AG04449 (cell line): ENCODE data around the gene CAMTA1.

ENCODE experiments used
- CTCF ChIA-PET: fragments of 350-600 bp; formaldehyde crosslinking; extraction: SDS; loops from one replicate; lab custom pipeline; 2021; ENCODE audit warnings: antibody characterized with exemption; lab: Yijun Ruan, JAX
- POLR2A ChIA-PET: fragments of 400-600, 350-600 bp; formaldehyde crosslinking; extraction: SDS; loops from one replicate; lab custom pipeline; 2020; ENCODE audit warnings: antibody characterized with exemption, inconsistent platforms; lab: Yijun Ruan, JAX
- DNase-seq: peaks from one replicate; pipeline ENCODE4 v3.0.0-alpha.2; 2010; ENCODE audit warnings: low read depth, low spot score
- H3K4me3 ChIP-seq: 2 replicates; pipeline ENCODE4 v1.5.1; 2011; ENCODE audit warnings: low read depth, mild to moderate bottlenecking, control low read depth, low read length
- CTCF ChIP-seq: IDR thresholded peaks from one replicate; pipeline ENCODE4 v1.5.1; 2011; ENCODE audit warnings: mild to moderate bottlenecking, moderate library complexity, low read length, control low read depth, inconsistent platforms; ENCODE audit not compliant: insufficient read depth; ENCODE audit errors: missing control alignments

Gene CAMTA1

GRCh38 chr1:7089497-7089896 is 304.2 kb downstream of the CAMTA1 start:
- ChIA-PET POLR2A (no interaction called here), CTCF (interaction anchor here (5.5 kb wide), 1 partner anchor 19 kb away, joined by 31 read pairs; no protein-coding TSS in a partner anchor)
- no peak for TF ChIP-seq CTCF
- H3K4me3 ChIP-seq: no peak overlapping the region
- DNase-seq: no peak

- no peak overlapping the region for H3K4me3 ChIP-seq
- ChIA-PET CTCF (no interaction called here), POLR2A (no interaction called here)
- no peak for DNase-seq
- TF ChIP-seq CTCF: no peak
Measured at GRCh38 chr1:7093297-7093696, 308.0 kb downstream of the CAMTA1 start.

GRCh38 chr1:7094086-7094485 is 308.8 kb downstream of the CAMTA1 start:
- DNase-seq: no peak
- no peak for TF ChIP-seq CTCF
- CTCF ChIA-PET: no interaction called here
- POLR2A ChIA-PET: no interaction called here
- H3K4me3 ChIP-seq: no peak overlapping the region

GRCh38 chr1:7094509-7094908 is 309.3 kb downstream of the CAMTA1 start:
- ChIA-PET POLR2A (no interaction called here), CTCF (no interaction called here)
- DNase-seq: no peak
- no peak overlapping the region for H3K4me3 ChIP-seq
- TF ChIP-seq CTCF: no peak

GRCh38 chr1:7095343-7095964 is 310.2 kb downstream of the CAMTA1 start:
- TF ChIP-seq CTCF: no peak
- ChIA-PET POLR2A (no interaction called here), CTCF (interaction anchor here (1.0 kb wide), 1 partner anchor 25 kb away, joined by 4 read pairs; no protein-coding TSS in a partner anchor)
- no peak overlapping the region for H3K4me3 ChIP-seq
- DNase-seq: no peak

GRCh38 chr1:7097938-7098592 is 312.8 kb downstream of the CAMTA1 start:
- ChIA-PET CTCF (no interaction called here), POLR2A (no interaction called here)
- no peak for DNase-seq
- no peak overlapping the region for H3K4me3 ChIP-seq
- no peak for TF ChIP-seq CTCF
